Measurements from ENCODE around the gene SKI. TPM values are rescaled to one million over a fixed set of nuclear protein-coding genes. Genes with fewer than 3 reads are reported as not detected.
"Not testable (repeated sequence)": the region's sequence is repeated elsewhere in the genome, so short reads cannot be mapped to it uniquely, and the experiment has no call there.

SKI gene
- total RNA-seq, 1 experiment from 2014 or later = 38.2 TPM

DNA sequence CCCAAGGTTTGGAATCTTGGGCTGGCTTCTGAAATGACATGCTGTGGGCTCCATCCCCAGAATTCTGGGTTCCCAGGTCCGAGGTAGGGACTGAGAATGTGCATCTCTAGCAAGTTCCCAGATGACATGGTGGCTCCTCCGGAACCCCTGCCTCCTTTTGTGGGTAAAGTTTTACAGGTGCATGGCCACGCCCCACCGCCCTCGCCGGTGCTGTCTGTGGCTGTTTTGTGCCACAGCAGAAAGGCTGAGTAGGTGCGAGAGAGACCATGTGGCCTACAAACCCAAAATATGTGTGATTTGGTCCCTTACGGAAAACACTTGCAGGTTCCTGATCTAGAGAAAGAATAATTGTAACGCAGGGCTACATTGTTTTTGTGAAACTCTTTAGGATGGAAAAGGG, 30.9 kb downstream of the SKI start:
- ChIA-PET CTCF (no interaction called here), POLR2A (no interaction called here)
- H3K27ac Mint-ChIP-seq (ENCODE audit: unreplicated experiment) = no peak overlapping the region
- no peaks in the 10 kb centered on the region for H3K27me3 ChIP-seq (replicated peaks; ENCODE audit: control insufficient read depth, insufficient read depth, low read length)
- H3K27me3 Mint-ChIP-seq (ENCODE audit: insufficient read depth, unreplicated experiment) = no peaks in the 10 kb centered on the region
- H3K4me1 Mint-ChIP-seq (ENCODE audit: low read depth, unreplicated experiment) = peaks cover 6% of the 10 kb centered on the region
- H3K4me3 ChIP-seq (ENCODE audit: low read depth, low read length) = no peak overlapping the region
- H3K9me3 ChIP-seq = no peaks in the 10 kb centered on the region
- no peak overlapping the region for H3K4me3 Mint-ChIP-seq (ENCODE audit: unreplicated experiment)
- intact Hi-C loops (cut with micrococcal nuclease; ENCODE audit: unreplicated experiment) = loop anchor here (10.0 kb wide), 1 partner anchor 56 kb away; no protein-coding TSS in a partner anchor
- H3K36me3 Mint-ChIP-seq (ENCODE audit: insufficient read depth, unreplicated experiment) = peaks cover 13% of the 10 kb centered on the region
- BruUV-seq (replicated peaks) = no TSS peak
- no peaks in the 10 kb centered on the region for H3K4me1 ChIP-seq
- no peaks in the 10 kb centered on the region for H3K9me3 Mint-ChIP-seq (ENCODE audit: unreplicated experiment)
- no peak for DNase-seq
- no peaks in the 10 kb centered on the region; the same call in 1 of the 2 replicates for H3K36me3 ChIP-seq (ENCODE audit: control insufficient read depth, insufficient read depth, low read length)
- TF ChIP-seq, protein P1, sequence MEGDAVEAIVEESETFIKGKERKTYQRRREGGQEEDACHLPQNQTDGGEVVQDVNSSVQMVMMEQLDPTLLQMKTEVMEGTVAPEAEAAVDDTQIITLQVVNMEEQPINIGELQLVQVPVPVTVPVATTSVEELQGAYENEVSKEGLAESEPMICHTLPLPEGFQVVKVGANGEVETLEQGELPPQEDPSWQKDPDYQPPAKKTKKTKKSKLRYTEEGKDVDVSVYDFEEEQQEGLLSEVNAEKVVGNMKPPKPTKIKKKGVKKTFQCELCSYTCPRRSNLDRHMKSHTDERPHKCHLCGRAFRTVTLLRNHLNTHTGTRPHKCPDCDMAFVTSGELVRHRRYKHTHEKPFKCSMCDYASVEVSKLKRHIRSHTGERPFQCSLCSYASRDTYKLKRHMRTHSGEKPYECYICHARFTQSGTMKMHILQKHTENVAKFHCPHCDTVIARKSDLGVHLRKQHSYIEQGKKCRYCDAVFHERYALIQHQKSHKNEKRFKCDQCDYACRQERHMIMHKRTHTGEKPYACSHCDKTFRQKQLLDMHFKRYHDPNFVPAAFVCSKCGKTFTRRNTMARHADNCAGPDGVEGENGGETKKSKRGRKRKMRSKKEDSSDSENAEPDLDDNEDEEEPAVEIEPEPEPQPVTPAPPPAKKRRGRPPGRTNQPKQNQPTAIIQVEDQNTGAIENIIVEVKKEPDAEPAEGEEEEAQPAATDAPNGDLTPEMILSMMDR (IDR thresholded peaks at IDR 0.05; ENCODE audit: insufficient read depth in 1 of 2, low read depth in 1 of 2, low read length in 1 of 2, severe bottlenecking in 1 of 2, unreplicated experiment in 1 of 2) = no peak

GRCh38 chr1:2259668-2260402, 31.7 kb downstream of the SKI start:
- POLR2A ChIA-PET = no interaction called here
- no TSS peak for BruUV-seq (replicated peaks)
- H3K36me3 Mint-ChIP-seq (ENCODE audit: insufficient read depth, unreplicated experiment) = peaks cover 13% of the 10 kb centered on the region
- H3K4me1 Mint-ChIP-seq (ENCODE audit: low read depth, unreplicated experiment) = peaks cover 6% of the 10 kb centered on the region
- DNase-seq = no peak
- H3K9me3 ChIP-seq = no peaks in the 10 kb centered on the region
- CTCF ChIA-PET = no interaction called here
- TF ChIP-seq, protein P1 (IDR thresholded peaks at IDR 0.05; ENCODE audit: insufficient read depth in 1 of 2, low read depth in 1 of 2, low read length in 1 of 2, severe bottlenecking in 1 of 2, unreplicated experiment in 1 of 2) = no peak
- H3K4me1 ChIP-seq = no peaks in the 10 kb centered on the region
- H3K27me3 ChIP-seq (replicated peaks; ENCODE audit: control insufficient read depth, insufficient read depth, low read length) = no peaks in the 10 kb centered on the region
- peak overlapping the region; percentile 42 for H3K27ac Mint-ChIP-seq (ENCODE audit: unreplicated experiment)
- no peak overlapping the region for H3K4me3 Mint-ChIP-seq (ENCODE audit: unreplicated experiment)
- no peaks in the 10 kb centered on the region for H3K36me3 ChIP-seq (ENCODE audit: control insufficient read depth, insufficient read depth, low read length)
- H3K27me3 Mint-ChIP-seq (ENCODE audit: insufficient read depth, unreplicated experiment) = no peaks in the 10 kb centered on the region
- intact Hi-C loops (cut with micrococcal nuclease; ENCODE audit: unreplicated experiment) = loop anchor here (10.0 kb wide), 1 partner anchor 55 kb away; no protein-coding TSS in a partner anchor
- no peaks in the 10 kb centered on the region for H3K9me3 Mint-ChIP-seq (ENCODE audit: unreplicated experiment)
- no peak overlapping the region for H3K4me3 ChIP-seq (ENCODE audit: low read depth, low read length)

DNA sequence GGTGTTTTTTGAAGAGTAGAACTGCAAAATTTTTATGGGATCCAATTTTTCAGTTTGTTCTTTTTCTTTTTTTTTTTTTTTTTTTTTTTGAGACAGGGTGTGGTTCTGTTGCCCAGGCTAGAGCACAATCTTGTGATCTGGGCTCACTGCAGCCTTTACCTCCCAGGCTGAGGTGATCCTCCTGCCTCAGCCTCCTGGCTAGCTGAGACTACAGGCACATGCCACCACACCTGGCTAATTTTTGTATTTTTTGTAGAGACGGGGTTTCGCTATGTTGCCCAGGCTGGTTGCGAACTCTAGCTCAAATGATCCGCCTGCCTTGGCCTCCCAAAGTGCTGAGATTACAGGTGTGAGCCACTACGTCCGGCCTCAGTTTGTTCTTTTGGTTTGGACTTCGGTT, 32.4 kb downstream of the SKI start:
- H3K4me3 ChIP-seq (ENCODE audit: low read depth, low read length); CTCF ChIA-PET; BruUV-seq (replicated peaks); POLR2A ChIA-PET; intact Hi-C loops (cut with micrococcal nuclease; ENCODE audit: unreplicated experiment); H3K27me3 ChIP-seq (replicated peaks; ENCODE audit: control insufficient read depth, insufficient read depth, low read length); DNase-seq; H3K4me3 Mint-ChIP-seq (ENCODE audit: unreplicated experiment); H3K36me3 ChIP-seq (ENCODE audit: control insufficient read depth, insufficient read depth, low read length); H3K9me3 Mint-ChIP-seq (ENCODE audit: unreplicated experiment); H3K27me3 Mint-ChIP-seq (ENCODE audit: insufficient read depth, unreplicated experiment); H3K4me1 Mint-ChIP-seq (ENCODE audit: low read depth, unreplicated experiment); H3K4me1 ChIP-seq; H3K27ac Mint-ChIP-seq (ENCODE audit: unreplicated experiment); H3K9me3 ChIP-seq: not testable (repeated sequence)
- peaks cover 13% of the 10 kb centered on the region for H3K36me3 Mint-ChIP-seq (ENCODE audit: insufficient read depth, unreplicated experiment)
